Testis (tissue), 3 donors: ENCODE measurements around the gene ZC3H18. TPM values are rescaled to one million over a fixed set of nuclear protein-coding genes. Genes with fewer than 3 reads are reported as not detected.

Source experiments
- DNase-seq: peaks from one replicate; pipeline ENCODE4 v3.0.0-alpha.2; 2019
- H3K27ac ChIP-seq, 2 donors: fragments of 200-600 bp; sonication (generic); one replicate each; pipeline ENCODE4 v1.5.1; 2019
- H3K27me3 ChIP-seq: fragments of 200-600 bp; sonication (generic); one replicate; pipeline ENCODE4 v1.5.1; 2019
- H3K36me3 ChIP-seq: fragments of 200-600 bp; sonication (generic); one replicate; pipeline ENCODE4 v1.5.1; 2017; ENCODE audit warnings: low read depth; ENCODE audit errors: missing control alignments
- H3K4me1 ChIP-seq: fragments of 200-600 bp; sonication (generic); one replicate; pipeline ENCODE4 v1.5.1; 2019
- H3K4me3 ChIP-seq, 2 donors: fragments of 200-600 bp; sonication (generic); one replicate each; pipeline ENCODE4 v1.5.1; 2017 to 2019
- H3K9me3 ChIP-seq: fragments of 200-600 bp; sonication (generic); one replicate; pipeline ENCODE4 v1.5.1; 2017
- POLR2A ChIP-seq: fragments of 450-650 bp; IDR thresholded peaks from one replicate; pipeline ENCODE4 v1.6.1; 2017; ENCODE audit warnings: antibody characterized with exemption, mild to moderate bottlenecking, moderate library complexity
- WGBS, 2 donors: methylation state at CpG; one replicate each; pipeline ENCODE4 v1.1.5; 2018; 5-methylcytosine and 5-hydroxymethylcytosine counted together
- intact Hi-C: fragments of 100-400 bp; cut with DNase I; formaldehyde crosslinking; loops from one replicate; pipeline ENCODE4 v1.15.1; 2023; ENCODE audit warnings: low total_unique reads
- polyA plus RNA-seq: library from polyadenylated mRNA; stranded (reverse); fragments of 350-450 nt; fragmentation: Illumina TruSeq; extraction: RNeasy Lipid Tissue Mini Kit (QIAGEN cat#74804); gene quantifications from one replicate; pipeline ENCODE4 v1.2.3, GENCODE V29; 2014; ENCODE audit warnings: low read depth, low replicate concordance; ENCODE audit not compliant: insufficient read depth
- total RNA-seq, 2 donors: library from RNA; depleted of rRNA; stranded (reverse); fragments of >200 nt; gene quantifications; one replicate each; pipeline ENCODE4 v1.2.3, GENCODE V29; 2016
- TF ChIP-seq, protein P1 (sequence below), 3 experiments: fragments of 450-650 bp in 2 of 3; fragments of 200-600 bp in 1 of 3; sonication (generic) in 1 of 3; IDR thresholded peaks; one replicate each; pipeline ENCODE4 v1.5.1; 2016 to 2019; ENCODE audit warnings: antibody characterized with exemption in 3 of 3, mild to moderate bottlenecking in 2 of 3, moderate library complexity in 1 of 3

The ZC3H18 gene
- total and polyA plus RNA-seq, 3 donors from 2014 or later: 53.8 to 63.7 (median 59.6) TPM

DNA sequence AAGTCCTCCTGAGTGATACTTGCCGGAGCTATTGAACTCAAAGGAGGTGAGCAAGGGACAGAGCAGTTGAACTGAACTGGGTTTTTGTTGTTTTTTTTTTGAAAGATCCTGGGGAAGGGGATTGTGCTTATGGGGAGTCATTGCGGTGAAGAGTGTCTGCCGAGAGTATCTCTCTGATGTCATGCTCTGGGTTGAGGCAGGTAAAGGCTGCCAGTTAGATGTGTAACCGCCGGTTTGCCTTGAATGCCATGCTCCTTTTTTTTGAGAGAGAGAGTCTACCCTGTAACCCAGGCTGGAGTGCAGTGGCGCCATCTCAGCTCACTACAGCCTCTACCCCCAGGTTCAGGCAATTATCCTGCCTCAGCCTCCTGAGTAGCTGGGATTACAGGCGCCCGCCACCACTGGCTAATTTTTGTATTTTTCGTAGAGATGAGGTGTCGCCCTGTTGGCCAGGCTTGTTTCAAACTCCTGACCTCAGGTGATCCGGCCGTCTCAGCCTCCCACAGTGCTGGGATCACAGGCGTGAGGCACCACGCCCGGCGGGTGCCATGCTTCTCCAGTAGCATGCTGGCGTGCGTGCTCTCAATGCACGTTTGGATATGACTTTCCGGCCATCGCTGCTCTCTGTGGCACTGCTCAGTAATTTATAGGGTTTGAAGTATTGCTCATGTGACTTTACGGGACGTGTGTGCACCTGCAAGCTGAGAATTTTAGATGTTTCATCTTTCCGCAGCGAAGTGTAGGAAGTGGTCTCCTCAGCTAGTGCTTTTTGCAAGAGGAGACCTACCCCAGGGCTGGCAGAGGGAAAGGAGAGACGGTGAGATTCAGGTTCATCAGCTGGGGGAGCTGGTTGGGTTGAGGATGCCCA lies 8.5 kb downstream of the ZC3H18 start:
- Histone ChIP-seq H3K4me3 (no peak overlapping the region), H3K27ac (no peak overlapping the region), H3K4me1 (no peaks in the 10 kb centered on the region), H3K36me3 (no peaks in the 10 kb centered on the region), H3K9me3 (no peaks in the 10 kb centered on the region), H3K27me3 (no peaks in the 10 kb centered on the region)
- no peak for DNase-seq
- intact Hi-C loops: no loop called here
- 92 to 95% methylated on average over 26 of the region's 26 CpGs for WGBS, 2 donors
- TF ChIP-seq POLR2A: no peak
- TF ChIP-seq, protein P1, sequence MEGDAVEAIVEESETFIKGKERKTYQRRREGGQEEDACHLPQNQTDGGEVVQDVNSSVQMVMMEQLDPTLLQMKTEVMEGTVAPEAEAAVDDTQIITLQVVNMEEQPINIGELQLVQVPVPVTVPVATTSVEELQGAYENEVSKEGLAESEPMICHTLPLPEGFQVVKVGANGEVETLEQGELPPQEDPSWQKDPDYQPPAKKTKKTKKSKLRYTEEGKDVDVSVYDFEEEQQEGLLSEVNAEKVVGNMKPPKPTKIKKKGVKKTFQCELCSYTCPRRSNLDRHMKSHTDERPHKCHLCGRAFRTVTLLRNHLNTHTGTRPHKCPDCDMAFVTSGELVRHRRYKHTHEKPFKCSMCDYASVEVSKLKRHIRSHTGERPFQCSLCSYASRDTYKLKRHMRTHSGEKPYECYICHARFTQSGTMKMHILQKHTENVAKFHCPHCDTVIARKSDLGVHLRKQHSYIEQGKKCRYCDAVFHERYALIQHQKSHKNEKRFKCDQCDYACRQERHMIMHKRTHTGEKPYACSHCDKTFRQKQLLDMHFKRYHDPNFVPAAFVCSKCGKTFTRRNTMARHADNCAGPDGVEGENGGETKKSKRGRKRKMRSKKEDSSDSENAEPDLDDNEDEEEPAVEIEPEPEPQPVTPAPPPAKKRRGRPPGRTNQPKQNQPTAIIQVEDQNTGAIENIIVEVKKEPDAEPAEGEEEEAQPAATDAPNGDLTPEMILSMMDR (IDR thresholded peaks at IDR 0.05): no peak

DNA sequence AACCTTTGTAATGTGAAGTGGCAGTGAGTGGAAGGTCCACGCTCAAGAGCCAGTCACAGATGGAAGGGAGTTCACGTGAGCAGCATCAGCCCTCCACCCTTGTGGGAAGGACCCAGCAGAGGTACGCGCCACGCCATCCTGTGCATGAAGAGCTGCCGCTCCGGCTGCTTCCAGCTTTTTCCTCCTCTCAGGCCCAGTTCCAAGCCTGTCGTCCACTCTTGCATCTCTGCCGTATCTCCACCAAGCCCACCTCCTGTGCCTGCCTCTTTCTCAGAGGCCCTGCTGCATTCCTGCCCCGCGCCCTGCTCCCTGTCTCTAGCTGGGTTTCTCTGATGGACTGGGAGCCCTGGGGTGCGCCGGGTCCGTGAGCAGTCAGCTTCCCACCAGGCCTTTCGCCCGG lies 10.2 kb downstream of the ZC3H18 start:
- WGBS, 2 donors: 94 to 95% methylated on average over 16 of the region's 16 CpGs
- TF ChIP-seq, protein P1 (IDR thresholded peaks at IDR 0.05): no peak
- TF ChIP-seq POLR2A: no peak
- Histone ChIP-seq H3K9me3 (no peaks in the 10 kb centered on the region), H3K4me3 (no peak overlapping the region), H3K27ac (no peak overlapping the region), H3K27me3 (no peaks in the 10 kb centered on the region), H3K36me3 (no peaks in the 10 kb centered on the region), H3K4me1 (no peaks in the 10 kb centered on the region)
- no peak for DNase-seq
- intact Hi-C loops: no loop called here

DNA sequence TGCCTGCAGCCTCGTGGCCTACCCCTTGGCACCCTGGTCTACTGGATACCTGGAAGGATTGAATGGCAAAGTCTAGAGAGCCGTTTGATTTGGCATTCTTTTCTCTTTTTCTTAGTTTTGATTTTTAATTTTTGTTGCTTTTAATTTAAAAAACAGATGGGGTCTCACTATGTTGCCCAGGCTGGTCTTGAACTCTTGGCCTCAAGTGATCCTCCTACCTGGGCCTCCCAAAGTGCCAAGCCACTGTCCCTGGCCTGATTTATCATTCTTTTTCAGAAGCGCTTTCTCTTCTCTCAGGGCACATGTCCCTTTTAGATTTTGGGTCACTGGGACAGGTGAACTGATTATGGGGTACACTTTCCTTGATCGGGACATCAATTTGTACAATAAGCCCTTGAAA lies 10.8 kb downstream of the ZC3H18 start:
- H3K27ac ChIP-seq: no peak overlapping the region
- H3K4me3 ChIP-seq: no peak overlapping the region
- TF ChIP-seq, protein P1 (IDR thresholded peaks at IDR 0.05): no peak
- WGBS, 2 donors: 88 to 91% methylated on average over 4 of the region's 4 CpGs
- H3K27me3 ChIP-seq: no peaks in the 10 kb centered on the region
- no peaks in the 10 kb centered on the region for H3K36me3 ChIP-seq
- H3K9me3 ChIP-seq: no peaks in the 10 kb centered on the region
- DNase-seq: no peak
- no peaks in the 10 kb centered on the region for H3K4me1 ChIP-seq
- intact Hi-C loops: no loop called here

DNA sequence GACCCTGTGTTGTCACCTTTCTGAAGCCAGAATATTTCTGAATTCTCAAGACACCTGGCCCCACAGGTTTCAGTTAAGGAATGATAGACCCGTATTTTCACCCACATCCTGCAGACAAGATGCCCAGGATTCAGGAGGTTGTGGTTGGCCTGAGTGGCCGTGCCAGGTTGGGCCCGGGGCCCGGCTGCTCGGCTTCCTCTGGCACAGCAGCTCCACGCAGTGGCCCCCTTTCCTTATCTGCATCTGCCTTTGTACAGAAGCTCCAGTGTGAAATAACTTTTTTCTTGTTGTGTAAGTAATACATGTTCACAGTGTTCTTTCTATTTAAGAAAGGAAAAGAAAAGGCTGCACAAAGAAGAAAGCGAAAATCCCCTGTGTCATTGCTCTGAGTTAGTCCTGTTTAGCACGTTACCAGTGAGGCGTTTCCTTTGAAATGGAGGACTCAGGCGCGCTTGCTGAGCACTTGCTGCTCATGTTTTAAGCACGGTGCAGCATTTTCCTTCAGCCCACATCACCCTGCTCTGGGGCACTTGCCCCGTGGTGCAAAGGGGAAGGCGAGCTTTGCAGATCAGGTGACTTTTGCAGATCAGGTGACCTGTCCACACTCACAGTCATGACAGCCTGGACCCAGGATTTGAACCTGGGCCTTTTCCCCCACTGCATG lies 12.8 kb downstream of the ZC3H18 start:
- DNase-seq: no peak
- Histone ChIP-seq H3K36me3 (no peaks in the 10 kb centered on the region), H3K4me3 (no peak overlapping the region), H3K27me3 (no peaks in the 10 kb centered on the region), H3K4me1 (no peaks in the 10 kb centered on the region), H3K27ac (no peak overlapping the region), H3K9me3 (no peaks in the 10 kb centered on the region)
- TF ChIP-seq POLR2A: no peak
- TF ChIP-seq, protein P1 (IDR thresholded peaks at IDR 0.05): no peak
- intact Hi-C loops: no loop called here
- 77 to 81% methylated on average over 14 of the region's 14 CpGs for WGBS, 2 donors
